HepG2 (cell line): Measurements from ENCODE around the gene ADGRL2. TPM values are rescaled to one million over a fixed set of nuclear protein-coding genes. Genes with fewer than 3 reads are reported as not detected.
A peak's percentile ranks its signal among the peaks of the same experiment; 100 is the strongest.

Experiments
- FOXP4 ChIP-seq: sonication (generic); formaldehyde crosslinking; IDR thresholded peaks from 2 replicates; pipeline ENCODE4 v1.4.0; 2020; ENCODE audit warnings: missing genetic modification reagents
- HIVEP1 ChIP-seq: sonication (generic); formaldehyde crosslinking; IDR thresholded peaks from 2 replicates; pipeline ENCODE4 v1.4.0; 2020; ENCODE audit warnings: mild to moderate bottlenecking, missing genetic modification reagents
- HNF1A ChIP-seq, 2 experiments: sonication (generic) in 1 of 2; formaldehyde crosslinking in 1 of 2; IDR thresholded peaks; 2 replicates each; pipeline versions ENCODE4 v1.4.0 to v1.6.1; 2016 to 2020; ENCODE audit warnings: borderline replicate concordance in 1 of 2, low read depth in 1 of 2, mild to moderate bottlenecking in 1 of 2, missing genetic modification reagents in 1 of 2
- NFIC ChIP-seq: IDR thresholded peaks from 2 replicates; pipeline ENCODE4 v1.6.1; 2012; ENCODE audit warnings: mild to moderate bottlenecking, low read length, inconsistent platforms
- NR2F6 ChIP-seq, 2 experiments: IDR thresholded peaks; 2 replicates each; pipeline ENCODE4 v1.6.1; 2016; ENCODE audit warnings: antibody characterized with exemption in 1 of 2, mild to moderate bottlenecking in 1 of 2
- SNAI1 ChIP-seq: sonication (generic); formaldehyde crosslinking; IDR thresholded peaks from 2 replicates; pipeline ENCODE4 v1.5.0; 2020; ENCODE audit warnings: mild to moderate bottlenecking, missing genetic modification reagents, borderline replicate concordance
- TFAP4 ChIP-seq: sonication (generic); IDR thresholded peaks from 2 replicates; pipeline ENCODE4 v1.6.1; 2016; ENCODE audit warnings: low read depth, borderline replicate concordance
- ZNF121 ChIP-seq: sonication (generic); formaldehyde crosslinking; IDR thresholded peaks from 2 replicates; pipeline ENCODE4 v1.5.0; 2020; ENCODE audit warnings: mild to moderate bottlenecking, missing genetic modification reagents
- ZNF234 ChIP-seq: sonication (generic); formaldehyde crosslinking; conservative IDR thresholded peaks from 2 replicates; pipeline ENCODE4 v1.5.1; 2020; ENCODE audit warnings: mild to moderate bottlenecking, missing genetic modification reagents
- ZNF264 ChIP-seq: sonication (generic); formaldehyde crosslinking; IDR thresholded peaks from 2 replicates; pipeline ENCODE4 v1.4.0; 2020; ENCODE audit warnings: missing genetic modification reagents
- ZNF362 ChIP-seq: sonication (generic); formaldehyde crosslinking; IDR thresholded peaks from 2 replicates; pipeline ENCODE4 v1.4.0; 2020; ENCODE audit warnings: missing genetic modification reagents, mild to moderate bottlenecking, borderline replicate concordance
- polyA plus RNA-seq, 8 experiments: library from polyadenylated mRNA; depleted of rRNA in 3 of 8; stranded (reverse) in 7 of 8; unstranded in 1 of 8; fragments of >200 nt; fragmentation: Illumina TruSeq in 4 of 8; extraction: Trizol in 4 of 8; gene quantifications; 2 replicates each; pipeline versions ENCODE4 v1.2.1 to v1.2.3, GENCODE V29; 2011 to 2016; ENCODE audit warnings: low read depth in 4 of 8, missing spikeins in 1 of 8, mixed read lengths in 1 of 8; ENCODE audit not compliant: insufficient read depth in 1 of 8
- total RNA-seq, 5 experiments: library from RNA; depleted of rRNA; stranded (reverse); fragments of >200 nt; fragmentation: Illumina TruSeq; extraction: Trizol; gene quantifications; 2 replicates each; pipeline ENCODE4 v1.2.3, GENCODE V29; 2016; ENCODE audit warnings: low read depth in 1 of 5

The ADGRL2 gene
- total and polyA plus RNA-seq, 2 of the 13 experiments (the other 11 are each of a cell fraction or from before 2014, with no cell fraction given): 15.3 to 31.6 TPM

GRCh38 chr1:81974883-81975555 lies 174.3 kb downstream of the ADGRL2 start (continued):
- TF ChIP-seq NR2F6 (IDR thresholded peaks at IDR 0.05) (no peak), NR2F6 (CRISPR knock-in tag; IDR thresholded peaks at IDR 0.05) (no peak), ZNF362 (CRISPR knock-in tag) (peak; percentile 52; the same call in 1 of the 2 replicates), ZNF234 (CRISPR knock-in tag) (no peak), SNAI1 (no peak), ZNF264 (CRISPR knock-in tag) (no peak), HIVEP1 (CRISPR knock-in tag) (no peak), FOXP4 (0 out of 2 replicates have a peak, but pooled peaks have one; percentile 12), ZNF121 (no peak), NFIC (peak; percentile 59; the same call in 1 of the 2 replicates), TFAP4 (peak; percentile 24; the same call in 1 of the 2 replicates), HNF1A (IDR thresholded peaks at IDR 0.05; ENCODE audit: low read depth) (peak; percentile 23; the same call in 1 of the 2 replicates), HNF1A (CRISPR knock-in tag; IDR thresholded peaks at IDR 0.05; ENCODE audit: borderline replicate concordance) (no peak)
